PC-3 (cell line): ENCODE data around the gene TNPO2. TPM values are rescaled to one million over a fixed set of nuclear protein-coding genes. Genes with fewer than 3 reads are reported as not detected.

Source experiments
- ATAC-seq: fragments of 200-7000 bp; cut with Tn5 transposase; 2 replicates; pipeline ENCODE4 v1.9.1; 2020; ENCODE audit warnings: mild to moderate bottlenecking, moderate library complexity
- BruUV-seq: library from RNA; stranded (reverse); fragments of 400-500 nt; replicated peaks from 2 replicates; lab custom pipeline; 2021; lab: Mats Ljungman, UMichigan
- CTCF ChIA-PET: fragments of 300-600 bp; sonication (Branson Sonifier 250); formaldehyde crosslinking; loops from one replicate; lab custom pipeline; 2022; ENCODE audit warnings: antibody characterized with exemption; lab: Charles Lee
- POLR2A ChIA-PET: fragments of 300-600 bp; sonication (Branson Sonifier 250); formaldehyde crosslinking; loops from one replicate; lab custom pipeline; 2022; ENCODE audit warnings: antibody characterized with exemption; ENCODE audit not compliant: unreplicated experiment; lab: Charles Lee
- DNase-seq: peaks from one replicate; pipeline ENCODE4 v3.0.0-alpha.2; 2015
- H2AFZ ChIP-seq: fragments of 300-600 bp; sonication (generic); 2 replicates; pipeline ENCODE4 v1.6.0; 2016; ENCODE audit warnings: antibody characterized with exemption, low read length
- H3F3A ChIP-seq: fragments of 300-600 bp; sonication (generic); one replicate; pipeline ENCODE4 v1.6.0; 2017; ENCODE audit warnings: antibody characterized with exemption, low read length, control low read depth, mild to moderate bottlenecking; ENCODE audit not compliant: unreplicated experiment
- H3K27ac ChIP-seq: fragments of 300-600 bp; sonication (generic); 2 replicates; pipeline ENCODE4 v1.5.1; 2016; ENCODE audit warnings: mild to moderate bottlenecking, low read length
- H3K27me3 ChIP-seq: fragments of 300-600 bp; sonication (generic); 2 replicates; pipeline ENCODE4 v1.6.1; 2016; ENCODE audit warnings: low read length, mixed read lengths
- H3K36me3 ChIP-seq: fragments of 300-600 bp; sonication (generic); 2 replicates; pipeline ENCODE4 v1.6.1; 2016; ENCODE audit warnings: low read depth, mixed run types, low read length, mixed read lengths
- H3K4me1 ChIP-seq: fragments of 300-600 bp; sonication (generic); 2 replicates; pipeline ENCODE4 v1.5.1; 2016; ENCODE audit warnings: low read length; ENCODE audit not compliant: insufficient read depth
- H3K4me2 ChIP-seq: fragments of 300-600 bp; sonication (generic); 2 replicates; pipeline ENCODE4 v1.6.0; 2016; ENCODE audit warnings: low read length
- H3K4me3 ChIP-seq: fragments of 300-600 bp; sonication (generic); 2 replicates; pipeline ENCODE4 v1.5.1; 2016; ENCODE audit warnings: mild to moderate bottlenecking, low read length, mixed read lengths
- H3K79me2 ChIP-seq: fragments of 300-600 bp; sonication (generic); 2 replicates; pipeline ENCODE4 v1.6.1; 2017; ENCODE audit warnings: low read length, mixed read lengths
- H3K9ac ChIP-seq: fragments of 300-600 bp; sonication (generic); 2 replicates; pipeline ENCODE4 v1.6.0; 2016; ENCODE audit warnings: mild to moderate bottlenecking, low read length
- H3K9me2 ChIP-seq: fragments of 300-600 bp; sonication (generic); replicated peaks from 2 replicates; pipeline ENCODE4 v1.6.1; 2016; ENCODE audit warnings: mixed run types, low read length, mixed read lengths
- H3K9me3 ChIP-seq: fragments of 300-600 bp; sonication (generic); 2 replicates; pipeline ENCODE4 v1.6.1; 2016; ENCODE audit warnings: low read length, mixed read lengths
- H4K20me1 ChIP-seq: fragments of 300-600 bp; sonication (generic); 2 replicates; pipeline ENCODE4 v1.6.1; 2016; ENCODE audit warnings: low read length, mixed read lengths
- CTCF ChIP-seq: fragments of 300-600 bp; sonication (generic); conservative IDR thresholded peaks from 2 replicates; pipeline ENCODE4 v1.5.1; 2017; ENCODE audit warnings: antibody characterized with exemption, low read depth, mild to moderate bottlenecking, low read length
- EZH2 ChIP-seq: fragments of 300-600 bp; sonication (generic); IDR thresholded peaks from one replicate; pipeline ENCODE4 v1.6.1; 2017; ENCODE audit warnings: antibody characterized with exemption, mild to moderate bottlenecking, low read length; ENCODE audit not compliant: unreplicated experiment
- EZH2phosphoT487 ChIP-seq: fragments of 300-600 bp; sonication (generic); IDR thresholded peaks from 2 replicates; pipeline ENCODE4 v1.6.1; 2018; ENCODE audit warnings: mild to moderate bottlenecking, antibody characterized with exemption, low read length, borderline replicate concordance
- intact Hi-C: fragments of 100-400 bp; cut with micrococcal nuclease; formaldehyde crosslinking; loops from 2 replicates; pipeline ENCODE4 v1.9.0; 2023
- total RNA-seq: library from RNA; depleted of rRNA; stranded (reverse); fragments of >200 nt; gene quantifications from 2 replicates; pipeline ENCODE4 v1.2.3, GENCODE V29; 2014

TNPO2 gene
- total RNA-seq, 1 experiment from 2014 or later = 50.6 TPM

- Histone ChIP-seq H3K27me3 (no peaks in the 10 kb centered on the region), H3K9me3 (no peaks in the 10 kb centered on the region), H3K27ac (peak overlapping the region; percentile 71), H2AFZ (peak overlapping the region; percentile 89), H3K4me3 (peak overlapping the region; percentile 88), H3K4me2 (peak overlapping the region; percentile 93), H4K20me1 (no peaks in the 10 kb centered on the region), H3K36me3 (peaks cover 13% of the 10 kb centered on the region; the same call in 1 of the 2 replicates), H3F3A (no peaks in the 10 kb centered on the region), H3K79me2 (peaks cover 52% of the 10 kb centered on the region), H3K4me1 (peaks cover 32% of the 10 kb centered on the region), H3K9me2 (no peaks in the 10 kb centered on the region), H3K9ac (peak overlapping the region; percentile 91)
- intact Hi-C loops = no loop called here
- DNase-seq (peak; percentile 50), ATAC-seq (peak; percentile 14)
- TF ChIP-seq EZH2phosphoT487 = no peak
- no peak for TF ChIP-seq EZH2
- TF ChIP-seq CTCF = no peak
- BruUV-seq = TSS peak; percentile 72
- ChIA-PET CTCF (interaction anchor here (1.2 kb wide), 1 partner anchor 179 kb away, joined by 5 read pairs; no protein-coding TSS in a partner anchor), POLR2A (interaction anchor here (0.7 kb wide), 1 partner anchor 12 kb away, joined by 6 read pairs; no protein-coding TSS in a partner anchor)
Measured at GRCh38 chr19:12668932-12669269, 54.8 kb downstream of the TNPO2 start.

- H3K36me3 ChIP-seq = peaks cover 12% of the 10 kb centered on the region; the same call in 1 of the 2 replicates
- ATAC-seq = no peak
- intact Hi-C loops = no loop called here
- peak overlapping the region; percentile 91 for H3K9ac ChIP-seq
- TF ChIP-seq EZH2 (no peak), CTCF (no peak), EZH2phosphoT487 (no peak)
- H3F3A ChIP-seq = no peaks in the 10 kb centered on the region
- POLR2A ChIA-PET = interaction anchor here (0.7 kb wide), 1 partner anchor 13 kb away, joined by 6 read pairs; no protein-coding TSS in a partner anchor
- no peaks in the 10 kb centered on the region for H3K9me3 ChIP-seq
- peaks cover 52% of the 10 kb centered on the region for H3K79me2 ChIP-seq
- peak overlapping the region; percentile 93 for H3K4me2 ChIP-seq
- no peaks in the 10 kb centered on the region for H3K27me3 ChIP-seq
- no peak for DNase-seq
- CTCF ChIA-PET = no interaction called here
- H2AFZ ChIP-seq = no peak overlapping the region
- BruUV-seq = no TSS peak
- no peak overlapping the region for H3K27ac ChIP-seq
- no peaks in the 10 kb centered on the region for H3K9me2 ChIP-seq
- H3K4me1 ChIP-seq = peaks cover 32% of the 10 kb centered on the region
- peak overlapping the region; percentile 88 for H3K4me3 ChIP-seq
- no peaks in the 10 kb centered on the region for H4K20me1 ChIP-seq
Measured at GRCh38 chr19:12668346-12668745, 55.4 kb downstream of the TNPO2 start.

- CTCF ChIA-PET = no interaction called here
- POLR2A ChIA-PET = no interaction called here
- H3K36me3 ChIP-seq = peaks cover 13% of the 10 kb centered on the region; the same call in 1 of the 2 replicates
- DNase-seq (no peak), ATAC-seq (no peak)
- intact Hi-C loops = loop anchor here (2.0 kb wide), 1 partner anchor 57 kb away; the partner anchor contains the start of genes ZNF490 and ZNF791
- H4K20me1 ChIP-seq = no peaks in the 10 kb centered on the region
- no TSS peak for BruUV-seq
- no peak overlapping the region for H3K27ac ChIP-seq
- no peaks in the 10 kb centered on the region for H3K27me3 ChIP-seq
- H3K4me2 ChIP-seq = peak overlapping the region; percentile 93
- H2AFZ ChIP-seq = no peak overlapping the region
- peak overlapping the region; percentile 88 for H3K4me3 ChIP-seq
- 0 out of 2 replicates have a peak overlapping the region, but pooled peaks have one; percentile 91 for H3K9ac ChIP-seq
- H3K79me2 ChIP-seq = peaks cover 52% of the 10 kb centered on the region
- no peaks in the 10 kb centered on the region for H3F3A ChIP-seq
- peaks cover 32% of the 10 kb centered on the region for H3K4me1 ChIP-seq
- TF ChIP-seq EZH2phosphoT487 = no peak
- no peak for TF ChIP-seq EZH2
- TF ChIP-seq CTCF = no peak
- H3K9me2 ChIP-seq = no peaks in the 10 kb centered on the region
- H3K9me3 ChIP-seq = no peaks in the 10 kb centered on the region
Measured at GRCh38 chr19:12667731-12668302, 55.9 kb downstream of the TNPO2 start.
